Neutrophil (primary cell): ENCODE measurements around the gene AVL9.

ENCODE experiments used
- H3K27ac ChIP-seq: fragments of 200-600 bp; sonication (generic); 2 replicates; pipeline ENCODE4 v1.5.1; 2016; ENCODE audit warnings: mild to moderate bottlenecking, moderate library complexity
- H3K27me3 ChIP-seq: fragments of 200-600 bp; sonication (generic); 2 replicates; pipeline ENCODE4 v1.6.0; 2016; ENCODE audit warnings: mild to moderate bottlenecking
- H3K36me3 ChIP-seq: fragments of 200-600 bp; sonication (generic); 2 replicates; pipeline ENCODE4 v1.5.1; 2017
- H3K4me1 ChIP-seq, 2 experiments: fragments of 200-600 bp in 1 of 2; sonication (generic) in 1 of 2; 1 replicate in 1 of 2; 2 replicates in 1 of 2; pipeline versions ENCODE4 v1.5.1 to v1.6.1; 2013 to 2016; ENCODE audit warnings: low read depth in 1 of 2, low read length in 1 of 2, mild to moderate bottlenecking in 1 of 2, moderate library complexity in 1 of 2; ENCODE audit not compliant: control insufficient read depth in 1 of 2, insufficient read depth in 1 of 2
- H3K4me3 ChIP-seq, 2 experiments: fragments of 200-600 bp in 1 of 2; sonication (generic) in 1 of 2; 1 replicate in 1 of 2; 2 replicates in 1 of 2; pipeline ENCODE4 v1.5.1; 2013 to 2016; ENCODE audit warnings: low read depth in 1 of 2, low read length in 1 of 2, mild to moderate bottlenecking in 1 of 2, moderate library complexity in 1 of 2
- H3K9me3 ChIP-seq: fragments of 200-600 bp; sonication (generic); 2 replicates; pipeline ENCODE4 v1.5.1; 2016
- TF ChIP-seq, protein P1 (sequence below): fragments of 200-600 bp; sonication (generic); IDR thresholded peaks from 2 replicates; pipeline ENCODE4 v1.5.1; 2016; ENCODE audit warnings: antibody characterized with exemption

Gene AVL9

DNA sequence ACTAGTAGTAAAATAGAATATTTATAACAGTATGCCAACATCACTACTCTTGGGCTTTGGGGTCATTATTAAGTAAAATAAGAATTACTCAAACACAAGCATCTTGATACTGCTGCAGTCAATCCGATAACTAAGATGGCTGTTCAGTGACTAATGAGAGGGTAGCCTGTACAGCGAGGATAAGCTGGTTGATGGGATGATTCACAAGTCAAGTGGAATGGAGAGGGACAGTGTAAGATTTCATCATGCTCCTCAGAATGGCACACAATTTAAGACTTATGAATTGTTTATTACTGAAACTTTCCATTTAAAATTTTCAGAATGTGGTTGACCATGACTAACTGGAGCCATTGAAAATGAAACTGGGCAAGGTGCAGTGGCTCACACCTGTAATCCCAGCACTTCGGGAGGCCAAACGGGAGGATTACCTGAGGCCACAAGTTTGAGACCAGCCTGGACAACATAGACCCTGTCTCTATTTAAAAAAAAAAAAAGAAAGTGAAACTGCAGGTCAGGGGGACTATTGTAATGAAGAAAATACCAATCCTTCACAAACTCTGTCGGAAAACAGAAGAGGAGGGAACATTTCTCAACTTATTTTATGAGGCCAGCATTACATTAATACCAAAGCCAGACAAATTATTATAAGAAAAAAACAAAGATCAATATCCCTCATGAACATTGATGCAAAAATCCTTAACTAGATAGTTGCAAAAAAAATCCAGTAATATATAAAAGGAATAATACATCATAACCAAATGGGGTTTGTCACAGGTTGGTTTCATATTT is 11.2 kb downstream of the AVL9 start:
- H3K27me3 ChIP-seq: no peaks in the 10 kb centered on the region
- H3K4me1 ChIP-seq: peaks cover 13% of the 10 kb centered on the region in 2 experiments
- TF ChIP-seq, protein P1, sequence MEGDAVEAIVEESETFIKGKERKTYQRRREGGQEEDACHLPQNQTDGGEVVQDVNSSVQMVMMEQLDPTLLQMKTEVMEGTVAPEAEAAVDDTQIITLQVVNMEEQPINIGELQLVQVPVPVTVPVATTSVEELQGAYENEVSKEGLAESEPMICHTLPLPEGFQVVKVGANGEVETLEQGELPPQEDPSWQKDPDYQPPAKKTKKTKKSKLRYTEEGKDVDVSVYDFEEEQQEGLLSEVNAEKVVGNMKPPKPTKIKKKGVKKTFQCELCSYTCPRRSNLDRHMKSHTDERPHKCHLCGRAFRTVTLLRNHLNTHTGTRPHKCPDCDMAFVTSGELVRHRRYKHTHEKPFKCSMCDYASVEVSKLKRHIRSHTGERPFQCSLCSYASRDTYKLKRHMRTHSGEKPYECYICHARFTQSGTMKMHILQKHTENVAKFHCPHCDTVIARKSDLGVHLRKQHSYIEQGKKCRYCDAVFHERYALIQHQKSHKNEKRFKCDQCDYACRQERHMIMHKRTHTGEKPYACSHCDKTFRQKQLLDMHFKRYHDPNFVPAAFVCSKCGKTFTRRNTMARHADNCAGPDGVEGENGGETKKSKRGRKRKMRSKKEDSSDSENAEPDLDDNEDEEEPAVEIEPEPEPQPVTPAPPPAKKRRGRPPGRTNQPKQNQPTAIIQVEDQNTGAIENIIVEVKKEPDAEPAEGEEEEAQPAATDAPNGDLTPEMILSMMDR: no peak
- no peak overlapping the region for H3K4me3 ChIP-seq
- H3K27ac ChIP-seq: peak overlapping the region; percentile 0
- no peaks in the 10 kb centered on the region for H3K36me3 ChIP-seq
- no peaks in the 10 kb centered on the region for H3K9me3 ChIP-seq

DNA sequence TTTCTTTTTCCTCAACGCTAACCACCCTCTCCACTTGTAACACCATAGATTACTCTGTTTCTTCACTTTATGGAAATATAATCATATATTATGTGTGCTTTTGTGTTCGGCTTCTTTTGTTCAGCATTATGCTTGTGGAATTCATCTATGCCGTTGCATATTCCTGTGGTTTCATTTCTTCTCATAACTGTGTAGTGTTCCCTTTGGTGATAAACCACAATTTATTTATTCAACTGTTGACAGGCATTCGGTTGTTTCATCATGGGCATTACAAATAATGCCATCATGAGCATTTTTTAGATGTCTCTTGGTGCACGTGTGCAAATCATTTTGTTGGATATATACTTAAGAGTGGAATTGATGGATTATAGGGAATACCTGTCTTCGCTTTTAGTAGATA is 12.1 kb downstream of the AVL9 start:
- TF ChIP-seq, protein P1: no peak
- peaks cover 3 to 12% of the 10 kb centered on the region in 2 experiments for H3K4me1 ChIP-seq
- no peaks in the 10 kb centered on the region for H3K27me3 ChIP-seq
- H3K4me3 ChIP-seq: no peak overlapping the region
- H3K9me3 ChIP-seq: no peaks in the 10 kb centered on the region
- no peaks in the 10 kb centered on the region for H3K36me3 ChIP-seq
- no peak overlapping the region for H3K27ac ChIP-seq

DNA sequence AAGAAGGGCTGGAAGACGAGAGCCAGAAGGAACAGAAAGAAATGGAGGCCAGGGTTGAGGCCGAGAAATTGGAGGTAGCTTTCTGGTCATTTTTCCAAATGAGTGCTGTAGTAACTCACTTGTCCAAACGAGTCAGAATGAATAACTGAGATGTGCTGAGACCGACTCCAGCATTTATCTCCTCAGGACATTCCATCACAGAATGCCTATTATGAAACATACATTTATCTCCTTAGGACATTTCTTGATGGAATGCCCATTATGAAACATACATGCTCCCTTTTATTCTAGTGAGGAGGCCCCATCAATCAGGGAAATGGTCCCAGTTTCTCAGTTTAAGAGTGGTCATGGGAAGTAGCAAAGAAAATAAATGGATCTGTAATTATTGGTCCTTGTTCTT is 16.5 kb downstream of the AVL9 start:
- no peak overlapping the region for H3K4me3 ChIP-seq
- H3K9me3 ChIP-seq: no peaks in the 10 kb centered on the region
- H3K27me3 ChIP-seq: no peaks in the 10 kb centered on the region
- TF ChIP-seq, protein P1: no peak
- peaks cover 0 to 7% of the 10 kb centered on the region in 2 experiments for H3K4me1 ChIP-seq
- H3K36me3 ChIP-seq: no peaks in the 10 kb centered on the region
- no peak overlapping the region for H3K27ac ChIP-seq

DNA sequence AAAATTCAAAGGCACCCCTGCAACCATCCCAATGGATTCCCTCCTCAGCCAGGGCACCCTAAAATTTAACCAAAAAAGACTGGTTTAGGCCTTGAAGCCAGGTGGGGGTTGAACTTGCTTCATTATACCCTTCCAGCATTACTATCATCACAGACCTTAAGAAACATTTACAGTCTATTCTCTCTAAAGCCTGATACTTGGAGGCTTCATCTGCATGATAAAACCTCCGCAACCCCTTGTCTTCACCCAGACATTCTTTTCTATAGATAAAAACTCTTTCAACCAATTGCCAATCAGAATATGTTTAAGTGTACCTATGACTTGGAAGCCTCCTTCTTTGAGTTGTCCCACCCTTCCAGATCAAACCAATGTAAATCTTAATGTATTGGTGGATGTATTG is 17.9 kb downstream of the AVL9 start:
- Histone ChIP-seq H3K4me1 (peaks cover 0 to 7% of the 10 kb centered on the region in 2 experiments), H3K4me3 (no peak overlapping the region), H3K9me3 (no peaks in the 10 kb centered on the region), H3K27me3 (no peaks in the 10 kb centered on the region), H3K36me3 (no peaks in the 10 kb centered on the region), H3K27ac (no peak overlapping the region)
- TF ChIP-seq, protein P1: no peak

DNA sequence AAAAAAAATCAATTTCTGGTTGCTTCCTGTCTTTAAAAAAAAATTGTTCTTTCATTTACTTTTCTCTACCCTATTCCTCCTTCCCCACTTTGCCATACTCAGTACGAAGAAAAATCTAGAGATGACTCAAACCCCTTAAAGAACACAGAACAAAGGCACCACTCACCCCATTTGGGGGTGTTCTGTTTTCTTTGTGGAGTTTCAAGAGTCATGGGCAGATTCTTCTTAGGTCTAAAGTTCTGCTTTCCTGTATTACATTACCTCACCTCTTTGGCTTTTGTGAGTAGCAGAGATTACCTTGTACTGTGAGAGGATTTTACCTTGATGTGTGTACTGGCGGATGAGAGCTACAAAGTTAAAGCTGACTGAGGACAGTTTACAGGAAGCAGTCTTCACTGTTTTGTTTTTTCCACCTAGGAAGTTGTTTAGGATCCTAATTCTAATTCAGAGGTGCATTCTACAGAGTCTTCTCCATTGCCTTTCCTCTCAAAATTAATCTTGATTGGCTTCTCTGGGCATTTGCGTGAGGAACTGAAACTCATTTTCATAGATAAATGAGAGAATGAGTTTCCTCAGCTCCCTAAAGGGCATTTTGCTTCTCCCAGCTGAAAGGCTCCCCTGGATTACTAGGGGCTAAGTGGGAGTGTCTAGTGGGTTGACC is 20.7 kb downstream of the AVL9 start:
- Histone ChIP-seq H3K9me3 (no peaks in the 10 kb centered on the region), H3K4me3 (no peak overlapping the region), H3K4me1 (peaks cover 2 to 7% of the 10 kb centered on the region in 2 experiments), H3K27me3 (no peaks in the 10 kb centered on the region), H3K36me3 (no peaks in the 10 kb centered on the region), H3K27ac (peak overlapping the region; percentile 45)
- TF ChIP-seq, protein P1: no peak
